ENCODE measurements around the gene STARD4. TPM values are rescaled to one million over a fixed set of nuclear protein-coding genes. Genes with fewer than 3 reads are reported as not detected.

The STARD4 gene
- total and polyA plus RNA-seq, 4 donors = 10.1 to 61.2 (median 34.1) TPM

DNA sequence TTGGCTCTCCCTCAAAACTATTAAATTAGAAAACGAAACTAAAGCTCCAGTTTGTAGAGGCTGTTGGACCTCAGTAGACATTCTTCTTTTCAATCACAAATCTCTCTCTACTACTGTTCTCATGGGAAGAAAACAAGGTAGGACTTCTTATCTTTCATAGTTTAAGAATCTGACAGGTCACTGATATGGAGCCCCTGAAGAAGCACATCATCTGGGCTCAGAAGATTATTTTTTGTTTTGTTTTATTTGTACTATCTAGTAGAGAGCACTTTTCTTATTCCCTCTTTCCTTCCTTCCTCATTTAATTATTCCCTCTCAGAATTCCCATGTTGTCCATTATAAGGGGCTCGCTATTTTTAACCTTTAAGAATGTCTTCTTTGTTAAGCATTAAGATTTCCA lies 26.3 kb downstream of the STARD4 start:
- no peak overlapping the region for H3K4me3 ChIP-seq (ENCODE audit: low read depth in 1 of 3, low read length in 3 of 3)
- WGBS = 58% methylated on average over 2 of the region's 2 CpGs
- TF ChIP-seq RXRA (IDR thresholded peaks at IDR 0.05) (no peak), JUND (IDR thresholded peaks at IDR 0.05) (no peak)
- no peak overlapping the region for H3K9ac ChIP-seq (ENCODE audit: low read depth in 1 of 2, low read length in 2 of 2)
- H3K27me3 ChIP-seq (ENCODE audit: control insufficient read depth in 4 of 4, insufficient read depth in 4 of 4, low read length in 3 of 4) = no peaks in the 10 kb centered on the region
- no peaks in the 10 kb centered on the region for H3K9me3 ChIP-seq (ENCODE audit: control insufficient read depth in 4 of 4, low read length in 3 of 4)
- no peak for DNase-seq (ENCODE audit: low spot score)
- no peaks in the 10 kb centered on the region for H3K4me1 ChIP-seq (ENCODE audit: control insufficient read depth in 4 of 4, insufficient read depth in 4 of 4, low read length in 3 of 4)
- no peak overlapping the region for H3K27ac ChIP-seq (ENCODE audit: low read depth in 1 of 2, low read length in 2 of 2)
- H3K36me3 ChIP-seq (ENCODE audit: control insufficient read depth in 4 of 4, insufficient read depth in 3 of 4, low read depth in 1 of 4, low read length in 3 of 4) = no peaks in the 10 kb centered on the region

DNA sequence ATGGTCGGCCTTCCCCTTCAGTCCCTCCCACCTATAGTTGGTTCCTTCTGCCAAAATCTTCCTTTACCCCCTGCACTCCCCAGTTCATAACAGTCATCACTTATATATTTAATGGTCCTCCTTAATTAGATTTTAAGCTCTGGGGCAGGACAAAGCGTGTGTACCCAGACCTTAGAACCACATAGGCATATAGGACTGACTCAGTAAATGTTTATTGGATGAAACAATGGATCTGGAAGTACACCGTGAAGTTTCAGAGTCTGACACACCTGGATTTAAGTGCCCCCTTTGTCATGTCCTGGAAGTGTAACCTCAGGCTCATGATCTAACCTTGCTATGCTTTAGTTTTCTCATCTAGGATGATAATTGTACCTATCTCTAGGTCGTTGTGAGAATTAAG lies 32.0 kb downstream of the STARD4 start:
- no peaks in the 10 kb centered on the region for H3K4me1 ChIP-seq (ENCODE audit: control insufficient read depth in 4 of 4, insufficient read depth in 4 of 4, low read length in 3 of 4)
- TF ChIP-seq HNF4A (conservative IDR thresholded peaks at IDR 0.05) (no peak), EGR1 (IDR thresholded peaks at IDR 0.05; ENCODE audit: low read depth in 2 of 2) (no peak), TAF1 (conservative IDR thresholded peaks at IDR 0.05) (no peak), JUND (IDR thresholded peaks at IDR 0.05) (no peak), GABPA (IDR thresholded peaks at IDR 0.05 in 1 of 2, conservative IDR thresholded peaks at IDR 0.05 in 1 of 2) (no peak)
- TF ChIP-seq, protein P1, sequence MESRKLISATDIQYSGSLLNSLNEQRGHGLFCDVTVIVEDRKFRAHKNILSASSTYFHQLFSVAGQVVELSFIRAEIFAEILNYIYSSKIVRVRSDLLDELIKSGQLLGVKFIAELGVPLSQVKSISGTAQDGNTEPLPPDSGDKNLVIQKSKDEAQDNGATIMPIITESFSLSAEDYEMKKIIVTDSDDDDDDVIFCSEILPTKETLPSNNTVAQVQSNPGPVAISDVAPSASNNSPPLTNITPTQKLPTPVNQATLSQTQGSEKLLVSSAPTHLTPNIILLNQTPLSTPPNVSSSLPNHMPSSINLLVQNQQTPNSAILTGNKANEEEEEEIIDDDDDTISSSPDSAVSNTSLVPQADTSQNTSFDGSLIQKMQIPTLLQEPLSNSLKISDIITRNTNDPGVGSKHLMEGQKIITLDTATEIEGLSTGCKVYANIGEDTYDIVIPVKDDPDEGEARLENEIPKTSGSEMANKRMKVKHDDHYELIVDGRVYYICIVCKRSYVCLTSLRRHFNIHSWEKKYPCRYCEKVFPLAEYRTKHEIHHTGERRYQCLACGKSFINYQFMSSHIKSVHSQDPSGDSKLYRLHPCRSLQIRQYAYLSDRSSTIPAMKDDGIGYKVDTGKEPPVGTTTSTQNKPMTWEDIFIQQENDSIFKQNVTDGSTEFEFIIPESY (IDR thresholded peaks at IDR 0.05) = no peak
- TF ChIP-seq, protein P2, sequence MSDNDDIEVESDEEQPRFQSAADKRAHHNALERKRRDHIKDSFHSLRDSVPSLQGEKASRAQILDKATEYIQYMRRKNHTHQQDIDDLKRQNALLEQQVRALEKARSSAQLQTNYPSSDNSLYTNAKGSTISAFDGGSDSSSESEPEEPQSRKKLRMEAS (IDR thresholded peaks at IDR 0.05) = no peak
- H3K9ac ChIP-seq (ENCODE audit: low read depth in 1 of 2, low read length in 2 of 2) = no peak overlapping the region
- no peaks in the 10 kb centered on the region for H3K27me3 ChIP-seq (ENCODE audit: control insufficient read depth in 4 of 4, insufficient read depth in 4 of 4, low read length in 3 of 4)
- H3K9me3 ChIP-seq (ENCODE audit: control insufficient read depth in 4 of 4, low read length in 3 of 4) = no peaks in the 10 kb centered on the region
- H3K4me3 ChIP-seq (ENCODE audit: low read depth in 1 of 3, low read length in 3 of 3) = no peak overlapping the region
- H3K36me3 ChIP-seq (ENCODE audit: control insufficient read depth in 4 of 4, insufficient read depth in 3 of 4, low read depth in 1 of 4, low read length in 3 of 4) = no peaks in the 10 kb centered on the region
- no peak for DNase-seq (ENCODE audit: low spot score)
- 70% methylated on average over 4 of the region's 4 CpGs for WGBS
- H3K27ac ChIP-seq (ENCODE audit: low read depth in 1 of 2, low read length in 2 of 2) = no peak overlapping the region

DNA sequence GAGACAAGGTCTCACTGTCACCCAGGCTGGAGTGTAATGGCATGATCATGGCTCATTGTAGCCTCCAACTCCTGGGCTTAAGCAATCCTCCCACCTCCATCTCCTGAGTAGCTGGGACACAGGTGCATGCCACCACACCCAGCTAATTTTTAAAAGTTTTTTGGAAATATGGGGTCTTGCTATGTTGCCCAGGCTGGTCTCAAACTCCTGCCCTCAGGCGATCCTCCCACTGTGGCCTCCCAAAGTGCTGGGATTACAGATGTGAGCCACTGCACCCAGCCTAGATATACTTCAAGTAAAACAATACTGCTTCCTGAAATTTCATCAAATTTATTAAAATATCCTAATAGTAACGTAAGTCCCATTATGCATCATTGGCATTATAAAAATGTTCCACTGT lies 33.4 kb downstream of the STARD4 start:
- Histone ChIP-seq H3K9ac (ENCODE audit: low read depth in 1 of 2, low read length in 2 of 2) (no peak overlapping the region), H3K4me1 (ENCODE audit: control insufficient read depth in 4 of 4, insufficient read depth in 4 of 4, low read length in 3 of 4) (no peaks in the 10 kb centered on the region), H3K4me3 (ENCODE audit: low read depth in 1 of 3, low read length in 3 of 3) (no peak overlapping the region), H3K27me3 (ENCODE audit: control insufficient read depth in 4 of 4, insufficient read depth in 4 of 4, low read length in 3 of 4) (no peaks in the 10 kb centered on the region), H3K36me3 (ENCODE audit: control insufficient read depth in 4 of 4, insufficient read depth in 3 of 4, low read depth in 1 of 4, low read length in 3 of 4) (no peaks in the 10 kb centered on the region), H3K9me3 (ENCODE audit: control insufficient read depth in 4 of 4, low read length in 3 of 4) (no peaks in the 10 kb centered on the region), H3K27ac (ENCODE audit: low read depth in 1 of 2, low read length in 2 of 2) (no peak overlapping the region)
- DNase-seq (ENCODE audit: low spot score) = no peak
- TF ChIP-seq RAD21 (IDR thresholded peaks at IDR 0.05) (no peak), HNF4G (IDR thresholded peaks at IDR 0.05) (no peak), EGR1 (IDR thresholded peaks at IDR 0.05; ENCODE audit: low read depth in 2 of 2) (no peak), FOXA2 (IDR thresholded peaks at IDR 0.05) (no peak), GABPA (IDR thresholded peaks at IDR 0.05 in 1 of 2, conservative IDR thresholded peaks at IDR 0.05 in 1 of 2) (no peak), SP1 (IDR thresholded peaks at IDR 0.05) (no peak), FOXA1 (IDR thresholded peaks at IDR 0.05) (no peak), RXRA (IDR thresholded peaks at IDR 0.05) (no peak)
- TF ChIP-seq, protein P2 (IDR thresholded peaks at IDR 0.05) = no peak
- TF ChIP-seq, protein P1 (IDR thresholded peaks at IDR 0.05) = no peak
- TF ChIP-seq, protein P3, sequence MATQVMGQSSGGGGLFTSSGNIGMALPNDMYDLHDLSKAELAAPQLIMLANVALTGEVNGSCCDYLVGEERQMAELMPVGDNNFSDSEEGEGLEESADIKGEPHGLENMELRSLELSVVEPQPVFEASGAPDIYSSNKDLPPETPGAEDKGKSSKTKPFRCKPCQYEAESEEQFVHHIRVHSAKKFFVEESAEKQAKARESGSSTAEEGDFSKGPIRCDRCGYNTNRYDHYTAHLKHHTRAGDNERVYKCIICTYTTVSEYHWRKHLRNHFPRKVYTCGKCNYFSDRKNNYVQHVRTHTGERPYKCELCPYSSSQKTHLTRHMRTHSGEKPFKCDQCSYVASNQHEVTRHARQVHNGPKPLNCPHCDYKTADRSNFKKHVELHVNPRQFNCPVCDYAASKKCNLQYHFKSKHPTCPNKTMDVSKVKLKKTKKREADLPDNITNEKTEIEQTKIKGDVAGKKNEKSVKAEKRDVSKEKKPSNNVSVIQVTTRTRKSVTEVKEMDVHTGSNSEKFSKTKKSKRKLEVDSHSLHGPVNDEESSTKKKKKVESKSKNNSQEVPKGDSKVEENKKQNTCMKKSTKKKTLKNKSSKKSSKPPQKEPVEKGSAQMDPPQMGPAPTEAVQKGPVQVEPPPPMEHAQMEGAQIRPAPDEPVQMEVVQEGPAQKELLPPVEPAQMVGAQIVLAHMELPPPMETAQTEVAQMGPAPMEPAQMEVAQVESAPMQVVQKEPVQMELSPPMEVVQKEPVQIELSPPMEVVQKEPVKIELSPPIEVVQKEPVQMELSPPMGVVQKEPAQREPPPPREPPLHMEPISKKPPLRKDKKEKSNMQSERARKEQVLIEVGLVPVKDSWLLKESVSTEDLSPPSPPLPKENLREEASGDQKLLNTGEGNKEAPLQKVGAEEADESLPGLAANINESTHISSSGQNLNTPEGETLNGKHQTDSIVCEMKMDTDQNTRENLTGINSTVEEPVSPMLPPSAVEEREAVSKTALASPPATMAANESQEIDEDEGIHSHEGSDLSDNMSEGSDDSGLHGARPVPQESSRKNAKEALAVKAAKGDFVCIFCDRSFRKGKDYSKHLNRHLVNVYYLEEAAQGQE (IDR thresholded peaks at IDR 0.05) = no peak
- WGBS = 95% methylated on average over 2 of the region's 2 CpGs

All from liver (tissue), 9 donors.